ENCODE results near the gene ZNF512.
"Not testable (repeated sequence)": the region's sequence is repeated elsewhere in the genome, so short reads cannot be mapped to it uniquely, and the experiment has no call there.

The ZNF512 gene

GRCh38 chr2:27582695-27583389 lies at the start of gene ZNF512:
ZNF512 (plus strand) TSS chr2:27583042; CDS start chr2:27583113, 71 bp downstream.
- DNase-seq, result peak; percentile 74

GRCh38 chr2:27537287-27537686 lies 45.6 kb upstream of the ZNF512 start:
- DNase-seq, result no peak

GRCh38 chr2:27538839-27539450 lies 43.9 kb upstream of the ZNF512 start:
- DNase-seq, result not testable (repeated sequence)

- not testable (repeated sequence) for DNase-seq
These were observed 43.2 kb upstream of the ZNF512 start for GRCh38 chr2:27539649-27540048.

GRCh38 chr2:27544143-27544821 lies 38.6 kb upstream of the ZNF512 start:
- DNase-seq, result no peak

GRCh38 chr2:27545348-27546141 lies 37.3 kb upstream of the ZNF512 start:
- DNase-seq, result no peak

GRCh38 chr2:27549303-27549702 lies 33.5 kb upstream of the ZNF512 start:
- no peak for DNase-seq

- no peak for DNase-seq
These were observed 31.3 kb upstream of the ZNF512 start for GRCh38 chr2:27551514-27551913.

- no peak for DNase-seq
These were observed 29.9 kb upstream of the ZNF512 start for GRCh38 chr2:27552941-27553340.

- DNase-seq, result not testable (repeated sequence)
These were observed 28.4 kb upstream of the ZNF512 start for GRCh38 chr2:27554451-27554850.

- DNase-seq, result no peak
These were observed 23.6 kb upstream of the ZNF512 start for GRCh38 chr2:27559228-27559627.

GRCh38 chr2:27561060-27561459 lies 21.8 kb upstream of the ZNF512 start:
- no peak for DNase-seq

- DNase-seq, result no peak
These were observed 16.2 kb upstream of the ZNF512 start for GRCh38 chr2:27566628-27567027.

- no peak for DNase-seq
These were observed 13.4 kb upstream of the ZNF512 start for GRCh38 chr2:27569398-27569797.

GRCh38 chr2:27571197-27571596 lies 11.6 kb upstream of the ZNF512 start:
- DNase-seq, result no peak

- DNase-seq, result no peak
These were observed 11.2 kb upstream of the ZNF512 start for GRCh38 chr2:27571681-27572080.

- DNase-seq, result no peak
These were observed 10.4 kb upstream of the ZNF512 start for GRCh38 chr2:27572439-27572838.

GRCh38 chr2:27572998-27573429 lies 9.8 kb upstream of the ZNF512 start:
- DNase-seq, result no peak

- no peak for DNase-seq
These were observed 9.4 kb upstream of the ZNF512 start for GRCh38 chr2:27573452-27573851.

GRCh38 chr2:27581417-27582128 lies 1.3 kb upstream of the ZNF512 start:
- DNase-seq, result no peak

GRCh38 chr2:27582129-27582694 lies 630 bp upstream of the ZNF512 start:
- no peak for DNase-seq

GRCh38 chr2:27583390-27583915 lies 611 bp downstream of the ZNF512 start:
- DNase-seq, result no peak
